ENCODE results near the gene TMEM141.
"Not testable (repeated sequence)": the region's sequence is repeated elsewhere in the genome, so short reads cannot be mapped to it uniquely, and the experiment has no call there.

Gene TMEM141

DNA sequence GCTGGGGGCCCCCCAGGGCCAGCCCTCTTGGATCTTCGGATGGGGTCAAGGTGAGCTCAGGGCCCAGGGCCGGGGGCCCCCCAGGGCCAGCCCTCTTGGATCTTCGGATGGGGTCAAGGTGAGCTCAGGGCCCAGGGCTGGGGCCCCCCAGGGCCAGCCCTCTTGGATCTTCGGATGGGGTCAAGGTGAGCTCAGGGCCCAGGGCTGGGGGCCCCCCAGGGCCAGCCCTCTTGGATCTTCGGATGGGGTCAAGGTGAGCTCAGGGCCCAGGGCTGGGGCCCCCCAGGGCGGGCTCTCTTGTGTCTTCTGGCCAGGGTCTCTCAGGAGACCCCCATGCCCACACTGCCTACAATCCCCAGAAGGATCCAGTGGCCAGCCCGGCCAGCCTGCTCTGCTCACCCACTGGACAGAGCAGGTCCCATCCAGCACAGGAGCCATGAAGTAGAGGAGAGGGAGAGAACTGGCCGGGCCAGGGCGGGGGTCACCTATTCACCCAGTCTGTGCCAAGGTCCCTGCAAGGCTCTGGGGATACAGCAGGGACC, 11.9 kb downstream of the TMEM141 start:
- H3K9ac ChIP-seq (ENCODE audit: low read depth, low read length, poor library complexity); H2BK120ac ChIP-seq (ENCODE audit: low read depth, low read length); H3K4me2 ChIP-seq (ENCODE audit: insufficient read depth, low read length, poor library complexity, severe bottlenecking); H3K9me3 ChIP-seq (replicated peaks in 1 of 2; ENCODE audit: control insufficient read depth in 2 of 2, insufficient read depth in 1 of 2, low read depth in 1 of 2, low read length in 2 of 2); H3K4ac ChIP-seq (ENCODE audit: low read length); H4K91ac ChIP-seq (ENCODE audit: low read depth, low read length, poor library complexity); H3K18ac ChIP-seq (ENCODE audit: low read length); H3K4me3 ChIP-seq (ENCODE audit: low read length in 2 of 2); H4K8ac ChIP-seq (ENCODE audit: low read depth, low read length); H3K23ac ChIP-seq (ENCODE audit: low read depth, low read length, poor library complexity); H3K27ac ChIP-seq (replicated peaks; ENCODE audit: low read length); H2BK12ac ChIP-seq (ENCODE audit: low read length); H3K79me1 ChIP-seq (ENCODE audit: low read depth, low read length); H2BK15ac ChIP-seq (ENCODE audit: low read length); DNase-seq (ENCODE audit: low spot score); H3K14ac ChIP-seq (ENCODE audit: low read length); H2AK5ac ChIP-seq (ENCODE audit: low read depth, low read length); H2AFZ ChIP-seq (ENCODE audit: low read length): not testable (repeated sequence)
- H3K27me3 ChIP-seq (ENCODE audit: control insufficient read depth in 3 of 3, insufficient read depth in 3 of 3, low read depth in 1 of 3, low read length in 3 of 3) = peaks cover 0 to 14% (median 5%) of the 10 kb centered on the region in 3 experiments
- WGBS, 2 donors (ENCODE audit: extremely low coverage in 2 of 2, insufficient read length in 2 of 2, insufficient replicate concordance in 1 of 2) = no CpG with 5 or more reads among the region's 9 CpGs
- H2BK5ac ChIP-seq (ENCODE audit: low read length) = peak overlapping the region; percentile 39
- peaks cover 4 to 24% of the 10 kb centered on the region in 2 donors for H3K36me3 ChIP-seq (replicated peaks in 1 of 2; ENCODE audit: control insufficient read depth in 2 of 2, insufficient read depth in 2 of 2, low read length in 2 of 2)
- H3K4me1 ChIP-seq (ENCODE audit: control insufficient read depth in 2 of 2, insufficient read depth in 1 of 2, low read depth in 1 of 2, low read length in 2 of 2) = peaks cover 15 to 22% of the 10 kb centered on the region in 2 donors

DNA sequence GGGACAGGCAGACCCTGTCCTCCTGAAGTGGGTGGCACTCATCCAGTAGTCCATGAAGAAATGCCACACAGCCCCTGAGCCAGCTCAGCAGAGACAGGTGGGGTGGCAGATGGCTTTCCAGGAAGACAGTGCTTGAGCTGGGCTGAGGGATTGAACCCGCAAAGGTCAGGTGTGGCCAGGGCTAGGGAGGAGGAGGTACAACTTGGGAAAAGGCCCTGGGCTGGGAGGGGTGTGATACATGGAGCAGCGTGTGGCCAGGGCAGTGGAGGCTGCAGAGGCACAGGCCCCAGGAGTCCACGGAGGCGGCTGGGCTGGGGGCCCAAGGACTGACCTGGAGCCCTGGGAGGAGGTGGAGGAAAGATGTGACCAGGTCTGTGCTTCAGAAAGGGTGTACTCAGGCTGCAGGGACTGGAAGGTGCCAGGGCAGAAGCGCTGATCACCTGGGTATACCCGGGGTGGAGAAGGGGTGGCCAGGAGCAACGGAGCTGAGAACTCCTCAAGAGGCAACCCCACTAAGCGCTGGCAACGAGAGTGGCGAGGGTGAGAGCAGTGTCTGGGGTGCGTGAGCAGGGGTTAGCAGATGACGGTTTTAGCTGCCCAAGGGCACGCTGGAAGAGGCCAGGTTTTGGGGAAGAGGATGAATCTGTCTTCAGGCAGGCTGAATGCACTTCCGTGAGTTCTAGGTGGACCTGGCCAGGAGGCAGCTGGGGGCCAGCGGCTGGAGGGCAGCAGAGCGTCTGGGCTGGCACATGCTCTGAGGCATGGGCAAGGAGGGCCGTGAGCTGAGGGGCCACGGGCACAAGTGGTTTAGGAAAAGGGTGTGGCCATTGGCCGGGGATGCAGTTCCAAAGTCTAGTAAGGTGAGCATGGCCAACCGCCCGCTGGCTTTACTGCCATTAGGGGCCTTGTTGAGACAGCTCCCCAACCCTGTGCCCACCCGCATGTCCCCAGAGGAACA, 12.7 kb downstream of the TMEM141 start:
- Histone ChIP-seq H2AFZ (ENCODE audit: low read length) (no peak overlapping the region), H2BK5ac (ENCODE audit: low read length) (peak overlapping the region; percentile 39), H3K36me3 (replicated peaks in 1 of 2; ENCODE audit: control insufficient read depth in 2 of 2, insufficient read depth in 2 of 2, low read length in 2 of 2) (peaks cover 4 to 24% of the 10 kb centered on the region in 2 donors)

DNA sequence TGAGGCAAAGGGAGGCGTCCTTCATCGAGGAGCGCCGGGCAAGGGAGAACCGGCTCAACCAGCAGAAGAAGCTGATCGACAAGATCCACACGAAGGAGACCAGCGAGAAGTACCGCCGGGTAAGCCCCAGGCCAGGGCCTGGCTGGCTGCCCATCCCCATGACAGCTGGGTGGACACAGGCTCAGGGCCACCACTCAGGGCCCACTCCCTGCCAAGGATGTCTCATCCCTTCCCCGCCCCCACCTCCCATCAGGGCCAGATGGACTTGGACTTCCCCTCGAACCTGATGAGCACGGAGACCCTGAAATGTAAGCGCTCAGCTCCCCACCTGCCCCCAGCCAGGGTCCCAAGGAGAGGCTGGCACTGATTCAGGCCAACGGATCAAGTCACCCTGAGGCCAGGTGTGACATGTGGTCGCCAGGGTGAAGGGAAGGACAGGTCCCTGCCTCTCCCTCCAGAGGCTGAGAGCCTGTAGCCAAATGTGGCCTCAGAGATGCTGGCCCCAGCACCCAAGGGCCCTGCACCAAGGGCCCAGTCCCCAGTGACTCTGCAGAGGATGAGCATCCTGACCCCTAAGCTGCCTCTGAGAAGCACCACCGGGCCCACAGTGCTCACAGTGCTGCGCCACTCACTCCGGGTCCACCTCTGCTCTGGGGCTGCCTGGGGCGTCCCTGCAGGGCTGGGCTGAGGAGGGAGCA, 13.5 kb downstream of the TMEM141 start:
- Histone ChIP-seq H3K36me3 (replicated peaks in 1 of 2; ENCODE audit: control insufficient read depth in 2 of 2, insufficient read depth in 2 of 2, low read length in 2 of 2) (peaks cover 4 to 29% of the 10 kb centered on the region in 2 donors), H3K79me1 (ENCODE audit: low read depth, low read length) (peaks cover 10% of the 10 kb centered on the region), H4K8ac (ENCODE audit: low read depth, low read length) (no peak overlapping the region), H2BK120ac (ENCODE audit: low read depth, low read length) (no peak overlapping the region), H3K4ac (ENCODE audit: low read length) (no peak overlapping the region), H3K4me3 (ENCODE audit: low read length in 2 of 2) (no peak overlapping the region), H3K9me3 (replicated peaks in 1 of 2; ENCODE audit: control insufficient read depth in 2 of 2, insufficient read depth in 1 of 2, low read depth in 1 of 2, low read length in 2 of 2) (peaks cover 0 to 2% of the 10 kb centered on the region in 2 donors), H3K9ac (ENCODE audit: low read depth, low read length, poor library complexity) (no peak overlapping the region), H2AFZ (ENCODE audit: low read length) (no peak overlapping the region), H4K91ac (ENCODE audit: low read depth, low read length, poor library complexity) (no peak overlapping the region), H2BK12ac (ENCODE audit: low read length) (no peak overlapping the region), H3K4me1 (ENCODE audit: control insufficient read depth in 2 of 2, insufficient read depth in 1 of 2, low read depth in 1 of 2, low read length in 2 of 2) (peaks cover 14 to 20% of the 10 kb centered on the region in 2 donors), H3K4me2 (ENCODE audit: insufficient read depth, low read length, poor library complexity, severe bottlenecking) (no peak overlapping the region), H2BK15ac (ENCODE audit: low read length) (no peak overlapping the region), H3K14ac (ENCODE audit: low read length) (no peak overlapping the region), H3K23ac (ENCODE audit: low read depth, low read length, poor library complexity) (peak overlapping the region; percentile 65), H3K18ac (ENCODE audit: low read length) (no peak overlapping the region), H2BK5ac (ENCODE audit: low read length) (no peak overlapping the region), H3K27me3 (ENCODE audit: control insufficient read depth in 3 of 3, insufficient read depth in 3 of 3, low read depth in 1 of 3, low read length in 3 of 3) (peaks cover 0 to 4% (median 0%) of the 10 kb centered on the region in 3 experiments), H2AK5ac (ENCODE audit: low read depth, low read length) (no peak overlapping the region), H3K27ac (replicated peaks; ENCODE audit: low read length) (no peak overlapping the region)
- no peak for DNase-seq (ENCODE audit: low spot score)
- WGBS, 2 donors (ENCODE audit: extremely low coverage in 2 of 2, insufficient read length in 2 of 2, insufficient replicate concordance in 1 of 2) = no CpG with 5 or more reads among the region's 20 CpGs

More for the DNA sequence above, 12.7 kb downstream of the TMEM141 start:
- Histone ChIP-seq H2BK15ac (ENCODE audit: low read length) (no peak overlapping the region), H2BK120ac (ENCODE audit: low read depth, low read length) (no peak overlapping the region), H3K27me3 (ENCODE audit: control insufficient read depth in 3 of 3, insufficient read depth in 3 of 3, low read depth in 1 of 3, low read length in 3 of 3) (peaks cover 0 to 12% (median 5%) of the 10 kb centered on the region in 3 experiments), H4K91ac (ENCODE audit: low read depth, low read length, poor library complexity) (no peak overlapping the region), H3K27ac (replicated peaks; ENCODE audit: low read length) (no peak overlapping the region), H3K9me3 (replicated peaks in 1 of 2; ENCODE audit: control insufficient read depth in 2 of 2, insufficient read depth in 1 of 2, low read depth in 1 of 2, low read length in 2 of 2) (peaks cover 0 to 2% of the 10 kb centered on the region in 2 donors), H4K8ac (ENCODE audit: low read depth, low read length) (no peak overlapping the region), H3K79me1 (ENCODE audit: low read depth, low read length) (peaks cover 10% of the 10 kb centered on the region), H3K23ac (ENCODE audit: low read depth, low read length, poor library complexity) (peak overlapping the region; percentile 65), H3K4ac (ENCODE audit: low read length) (no peak overlapping the region), H3K4me3 (ENCODE audit: low read length in 2 of 2) (no peak overlapping the region), H3K18ac (ENCODE audit: low read length) (no peak overlapping the region), H2BK12ac (ENCODE audit: low read length) (no peak overlapping the region), H3K9ac (ENCODE audit: low read depth, low read length, poor library complexity) (no peak overlapping the region), H3K14ac (ENCODE audit: low read length) (no peak overlapping the region), H2AK5ac (ENCODE audit: low read depth, low read length) (no peak overlapping the region), H3K4me1 (ENCODE audit: control insufficient read depth in 2 of 2, insufficient read depth in 1 of 2, low read depth in 1 of 2, low read length in 2 of 2) (peaks cover 15 to 22% of the 10 kb centered on the region in 2 donors), H3K4me2 (ENCODE audit: insufficient read depth, low read length, poor library complexity, severe bottlenecking) (no peak overlapping the region)
- DNase-seq (ENCODE audit: low spot score) = no peak
- WGBS, 2 donors (ENCODE audit: extremely low coverage in 2 of 2, insufficient read length in 2 of 2, insufficient replicate concordance in 1 of 2) = no CpG with 5 or more reads among the region's 22 CpGs
